GM19238 (cell line): ENCODE results near the gene IRF6.
A peak's percentile ranks its signal among the peaks of the same experiment; 100 is the strongest.
"Not testable (repeated sequence)": the region's sequence is repeated elsewhere in the genome, so short reads cannot be mapped to it uniquely, and the experiment has no call there.

Experiments
- DNase-seq: peaks from one replicate; pipeline ENCODE4 v3.0.0; 2011; ENCODE audit warnings: low spot score; ENCODE audit not compliant: insufficient read length

Gene IRF6

DNA sequence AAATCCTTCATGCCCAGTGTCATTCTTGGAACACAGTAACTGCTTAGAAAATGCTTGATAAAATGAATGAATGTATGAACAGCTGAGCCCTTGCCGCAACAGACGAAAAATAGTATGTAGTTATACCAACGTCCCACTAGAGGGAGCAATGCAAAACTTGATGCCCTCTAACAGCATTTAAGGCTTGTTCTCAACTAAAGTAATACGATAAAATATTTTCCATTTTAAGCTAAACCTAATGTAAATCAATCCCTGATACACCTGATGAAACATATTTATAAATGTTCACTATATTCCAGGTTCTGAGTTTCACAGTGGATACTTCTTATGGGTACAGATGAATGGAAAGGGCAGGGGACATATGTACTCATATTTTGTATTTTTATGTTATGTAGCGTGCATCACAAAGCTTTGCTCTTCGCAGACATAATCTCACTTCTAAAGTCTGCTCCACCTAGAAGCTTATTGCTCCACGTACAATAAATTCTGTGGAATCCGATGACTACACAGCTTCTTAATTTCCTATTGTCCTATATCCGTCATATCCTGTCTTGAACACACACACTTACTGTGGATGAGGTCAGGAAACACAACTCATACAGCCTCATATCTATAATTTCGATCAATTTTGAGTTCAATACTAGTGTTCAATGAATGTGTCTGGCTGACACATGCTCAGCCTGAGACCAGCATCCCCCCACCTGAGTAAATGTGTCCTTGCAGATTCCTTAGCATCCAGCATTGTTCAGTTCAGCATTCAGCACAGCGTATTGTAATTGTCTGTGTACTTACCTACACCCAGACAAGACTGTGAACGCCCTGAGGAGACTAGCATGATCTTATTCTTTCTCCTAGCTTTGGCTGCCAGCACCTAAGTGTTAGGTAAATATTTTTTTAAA is 17.4 kb upstream of the IRF6 start:
- peak; percentile 19 for DNase-seq

DNA sequence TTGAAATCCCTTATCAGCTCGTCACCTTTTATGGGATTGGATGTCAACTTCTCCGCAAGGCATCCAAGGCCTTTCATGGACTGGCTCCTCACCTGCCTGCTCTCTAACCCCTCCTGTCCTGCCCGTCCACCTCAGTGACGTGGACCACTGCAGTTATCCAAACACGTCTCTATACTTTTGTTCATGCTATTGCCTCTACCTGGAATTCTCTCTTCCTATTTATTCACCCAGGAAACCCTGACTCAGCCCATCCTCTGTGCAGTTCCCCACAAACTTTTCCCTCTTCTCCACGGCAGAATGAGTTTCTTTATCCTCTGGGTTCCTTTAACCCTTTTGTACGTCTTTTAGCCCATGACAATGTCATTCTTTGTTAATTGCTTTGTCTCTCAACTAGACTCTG is 16.8 kb upstream of the IRF6 start:
- DNase-seq = no peak

- no peak for DNase-seq
Measured at GRCh38 chr1:209820986-209821385, 15.0 kb upstream of the IRF6 start.

DNA sequence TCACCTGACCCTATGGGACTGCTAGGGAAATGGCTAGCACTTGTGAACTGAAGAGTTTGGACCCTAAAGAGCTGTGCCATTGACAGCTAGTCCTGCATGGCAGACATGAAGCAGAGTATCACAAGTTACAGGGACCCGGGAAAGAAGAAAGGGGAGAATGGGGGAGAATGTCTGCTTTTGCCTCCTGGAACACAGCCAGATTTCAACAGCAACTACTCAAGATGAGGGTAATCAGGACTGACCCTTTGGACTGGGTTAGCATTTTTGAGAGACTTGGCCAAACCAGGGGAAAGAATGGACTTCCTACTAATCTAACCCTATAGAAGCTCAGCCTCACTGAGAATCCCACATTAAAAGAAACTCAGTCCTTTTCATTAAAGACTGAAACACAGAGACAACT is 13.1 kb upstream of the IRF6 start:
- DNase-seq = no peak

- DNase-seq = no peak
Measured at GRCh38 chr1:209817691-209818090, 11.7 kb upstream of the IRF6 start.

DNA sequence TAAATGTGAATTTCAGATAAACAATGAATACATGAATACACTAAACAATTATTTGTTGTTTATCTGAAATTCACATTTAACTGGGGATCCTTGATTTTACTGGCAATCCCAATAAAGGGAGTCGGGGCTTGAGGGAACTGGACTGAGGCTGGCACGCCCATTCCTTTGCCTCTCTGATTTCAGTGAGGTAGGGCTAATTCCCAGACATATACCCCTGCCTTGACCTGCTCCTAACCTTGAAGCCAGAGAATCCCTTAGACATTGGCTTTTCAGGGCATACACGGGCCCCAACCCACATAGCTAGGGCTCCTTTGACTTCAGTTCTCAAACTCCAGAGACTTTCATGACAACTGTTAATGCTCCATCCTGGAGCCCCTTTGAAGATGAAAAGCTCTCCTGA is 11.0 kb upstream of the IRF6 start:
- DNase-seq = no peak

GRCh38 chr1:209815931-209816341 is 10.0 kb upstream of the IRF6 start:
- no peak for DNase-seq

- no peak for DNase-seq
Measured at GRCh38 chr1:209815490-209815889, 9.5 kb upstream of the IRF6 start.

DNA sequence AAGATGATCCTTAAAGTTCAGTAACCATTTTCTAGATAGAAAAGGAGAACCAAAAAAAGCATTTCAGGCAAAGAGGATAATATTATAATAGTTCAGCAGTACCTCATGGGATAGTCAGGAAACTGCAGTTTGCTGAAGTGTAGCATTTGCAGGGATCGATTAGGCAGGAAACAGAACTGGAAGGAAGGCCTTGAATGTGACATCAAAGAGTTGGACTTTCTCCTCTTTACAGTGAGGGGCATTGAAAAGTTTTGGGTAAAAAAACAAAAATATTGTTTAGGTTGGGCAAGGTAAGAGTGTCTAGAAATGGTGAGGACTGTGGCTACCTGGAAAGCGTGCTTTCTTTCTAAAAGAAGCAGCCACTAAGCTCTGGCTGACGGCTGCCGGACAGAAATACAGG is 8.0 kb upstream of the IRF6 start:
- no peak for DNase-seq

GRCh38 chr1:209810783-209811182 is 4.8 kb upstream of the IRF6 start:
- no peak for DNase-seq

GRCh38 chr1:209809611-209810010 is 3.7 kb upstream of the IRF6 start:
- no peak for DNase-seq

GRCh38 chr1:209808059-209808581 is 2.2 kb upstream of the IRF6 start:
- DNase-seq = no peak

DNA sequence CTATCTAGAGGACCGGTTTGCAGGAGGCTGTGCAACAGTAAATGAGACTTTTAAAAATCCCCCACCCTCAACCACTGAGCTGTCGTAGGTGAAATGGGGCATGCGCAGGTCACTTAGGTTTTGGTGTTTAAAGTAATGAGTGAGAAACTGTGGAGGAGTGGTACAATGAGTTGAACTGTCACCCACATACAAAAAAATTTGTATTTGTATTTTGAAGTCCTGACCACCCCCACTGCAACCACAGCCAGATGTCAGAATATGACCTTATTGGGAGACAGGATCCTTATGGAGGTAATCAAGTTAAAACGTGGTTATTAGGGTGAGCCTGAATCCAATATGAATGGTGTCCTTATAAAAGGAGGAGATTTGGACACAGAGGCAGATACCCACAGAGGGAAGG is 1.6 kb upstream of the IRF6 start:
- no peak for DNase-seq

GRCh38 chr1:209805341-209805781 is 581 bp downstream of the IRF6 start:
- no peak for DNase-seq

DNA sequence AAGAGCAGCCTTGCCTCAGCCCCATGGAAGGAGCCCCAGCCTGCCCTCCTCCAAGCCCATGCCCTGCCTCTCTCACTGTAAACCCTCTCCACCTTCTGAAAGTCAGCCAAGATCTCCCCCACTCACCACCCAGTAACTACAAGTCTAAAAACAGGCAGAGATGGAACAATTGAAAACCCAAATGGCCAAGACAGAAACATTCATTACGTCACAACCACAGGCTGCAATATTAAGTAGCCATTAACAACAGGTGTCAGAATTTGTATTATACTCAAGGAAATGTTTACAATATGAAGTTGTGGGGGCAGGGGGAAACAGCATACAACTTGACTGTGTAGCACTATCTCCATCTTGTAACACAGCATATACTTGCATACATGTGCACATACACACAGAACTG is 2.4 kb downstream of the IRF6 start:
- no peak for DNase-seq

- no peak for DNase-seq
Measured at GRCh38 chr1:209802780-209803152, 3.2 kb downstream of the IRF6 start.

DNA sequence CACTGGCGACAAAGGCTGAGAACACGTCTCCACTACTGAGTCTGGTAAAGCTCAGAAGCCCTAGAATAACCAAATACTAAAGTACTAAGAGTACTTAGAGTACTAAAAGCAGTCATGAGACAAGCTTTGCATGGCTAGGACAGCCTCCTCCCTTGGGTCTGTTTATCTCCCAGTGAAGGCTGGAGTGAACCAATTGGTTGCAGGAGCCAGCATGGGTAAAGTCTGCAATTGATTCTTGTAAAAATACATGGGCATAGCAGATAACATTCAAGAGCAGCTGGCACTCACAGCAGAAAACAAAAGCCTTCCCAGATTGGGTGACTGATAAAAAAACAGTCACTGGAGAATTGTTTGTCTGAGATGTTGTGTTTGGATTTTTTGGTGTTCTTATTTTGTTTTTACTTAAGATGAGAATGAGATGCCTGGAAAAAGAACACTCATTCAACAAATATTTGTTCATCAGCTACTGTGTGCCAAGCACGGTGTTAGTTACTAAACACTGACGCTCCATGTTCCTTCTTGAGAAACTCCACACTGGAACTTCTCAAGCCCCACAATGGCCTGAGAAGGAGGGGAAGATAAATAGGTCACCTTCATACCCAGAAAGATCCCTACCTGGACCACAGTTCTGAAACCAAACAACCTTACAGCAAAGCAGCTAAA is 3.7 kb downstream of the IRF6 start:
- DNase-seq = no peak

DNA sequence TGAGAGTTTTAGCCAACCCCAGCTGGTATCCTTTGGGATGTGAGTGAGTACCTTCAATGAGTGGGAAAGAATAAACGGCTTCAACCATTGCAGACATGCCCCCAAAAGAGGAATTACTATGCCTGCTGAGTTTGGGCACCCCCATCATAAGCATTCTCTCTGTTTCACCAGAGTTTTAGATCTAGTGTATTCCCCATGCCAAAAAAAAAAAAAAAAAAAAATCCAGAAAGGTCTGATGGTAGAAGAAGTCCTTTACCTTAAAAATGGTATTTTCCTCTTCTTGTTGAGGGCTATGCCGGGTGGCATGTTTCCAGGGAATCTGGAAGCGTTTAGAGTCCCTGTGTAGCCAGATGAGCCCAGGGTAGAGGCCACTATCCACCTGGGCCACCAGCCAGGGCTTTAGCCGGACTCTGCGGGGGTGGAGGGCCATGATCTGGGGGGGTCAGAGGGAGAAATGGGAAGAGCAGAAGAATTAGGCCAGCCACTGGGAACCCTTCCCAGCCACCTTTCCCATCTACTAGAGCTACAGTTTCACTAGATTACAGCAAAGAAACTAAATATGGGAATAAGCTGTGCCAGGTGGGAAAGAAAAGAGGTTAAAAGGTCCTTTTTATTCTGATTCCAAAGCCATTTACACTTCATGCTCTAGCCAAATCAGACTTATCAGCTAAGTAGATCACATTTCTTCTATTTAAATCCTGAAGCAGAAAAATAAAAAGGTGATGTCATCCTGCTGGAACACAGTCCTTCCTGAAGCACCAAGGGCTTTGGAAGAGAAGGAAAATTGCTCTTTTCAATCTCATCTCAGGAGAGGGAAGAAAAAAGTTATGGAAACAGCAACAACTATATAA is 4.7 kb downstream of the IRF6 start:
- DNase-seq = no peak

GRCh38 chr1:209797978-209798639 is 7.8 kb downstream of the IRF6 start:
- no peak for DNase-seq

- not testable (repeated sequence) for DNase-seq
Measured at GRCh38 chr1:209793711-209794110, 12.2 kb downstream of the IRF6 start.

DNA sequence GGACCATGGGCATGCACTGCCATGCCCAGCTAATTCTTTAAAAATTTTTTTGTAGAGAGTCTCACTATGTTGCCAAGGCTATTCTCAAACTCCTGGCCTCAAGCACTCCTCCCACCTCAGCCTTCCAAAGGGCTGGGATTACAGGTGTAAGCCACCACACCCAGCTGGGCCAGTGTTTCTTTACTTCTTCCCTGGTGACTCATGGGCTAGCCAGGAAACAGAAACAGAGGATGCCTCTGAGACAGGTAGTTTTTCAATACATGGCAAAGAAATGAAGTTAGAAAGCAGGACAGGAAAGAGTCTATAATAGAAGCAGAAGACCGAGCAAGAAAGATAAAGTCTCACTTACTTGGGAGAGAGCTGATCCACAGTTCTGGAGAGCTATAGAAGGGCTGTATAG is 14.0 kb downstream of the IRF6 start:
- no peak for DNase-seq
